Limb (tissue), 2 donors: ENCODE data around the gene OOEP.

Source experiments
- DNase-seq, 2 donors: peaks; one replicate each; pipeline ENCODE4 v3.0.0-alpha.2; 2016; ENCODE audit errors: extremely low spot score in 2 of 2

Gene OOEP

DNA sequence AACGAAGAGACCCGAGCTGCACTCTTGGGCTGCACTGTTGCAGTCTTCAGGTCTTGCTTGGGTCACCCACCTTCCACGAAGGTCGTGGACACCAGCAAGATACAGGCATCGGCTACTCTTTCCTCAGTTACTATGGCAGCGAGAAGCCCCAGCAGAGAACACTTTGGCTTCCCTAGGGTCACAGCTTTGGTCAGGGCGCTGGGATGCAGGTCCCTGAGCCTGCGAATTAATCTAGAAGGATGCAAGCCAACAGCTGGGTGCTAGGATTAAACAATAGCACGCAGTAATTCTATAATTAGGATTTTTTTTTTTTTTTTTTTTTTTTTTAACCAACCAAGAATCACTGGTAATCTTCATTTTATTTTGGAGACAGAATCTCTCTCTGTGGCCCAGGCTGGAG is 5.1 kb downstream of the OOEP start:
- no peak for DNase-seq

DNA sequence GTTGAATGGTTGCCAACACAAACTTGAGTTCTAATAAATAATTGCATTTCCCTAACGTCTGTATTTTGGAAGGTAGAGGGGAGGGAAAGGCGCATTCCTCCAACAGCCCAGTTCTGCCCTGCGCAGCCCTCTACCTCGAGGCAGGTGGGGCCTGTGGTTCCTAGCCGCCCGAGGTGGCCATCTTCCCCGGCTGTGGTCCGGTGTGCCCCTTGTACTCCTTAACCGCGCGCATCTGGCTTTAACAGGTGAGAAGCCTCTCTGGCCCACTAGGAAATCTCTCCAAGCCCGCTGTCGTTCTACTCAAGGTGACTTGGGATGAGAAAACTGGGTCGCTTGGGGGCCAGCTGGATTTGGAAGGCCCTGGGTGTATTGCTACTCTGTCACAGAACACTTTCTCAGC is 5.6 kb downstream of the OOEP start:
- DNase-seq = no peak

DNA sequence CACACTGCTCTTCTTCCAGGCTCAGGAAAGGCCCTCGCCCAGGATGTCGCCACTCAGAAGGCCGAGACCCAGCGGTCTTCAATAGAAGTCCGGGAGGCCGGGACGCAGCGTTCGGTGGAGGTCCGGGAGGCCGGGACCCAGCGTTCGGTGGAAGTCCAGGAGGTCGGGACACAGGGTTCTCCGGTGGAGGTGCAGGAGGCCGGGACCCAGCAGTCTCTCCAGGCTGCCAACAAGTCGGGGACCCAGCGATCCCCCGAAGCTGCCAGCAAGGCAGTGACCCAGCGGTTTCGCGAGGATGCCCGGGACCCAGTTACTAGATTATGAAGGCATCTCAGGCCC is 6.2 kb downstream of the OOEP start:
- no peak for DNase-seq

DNA sequence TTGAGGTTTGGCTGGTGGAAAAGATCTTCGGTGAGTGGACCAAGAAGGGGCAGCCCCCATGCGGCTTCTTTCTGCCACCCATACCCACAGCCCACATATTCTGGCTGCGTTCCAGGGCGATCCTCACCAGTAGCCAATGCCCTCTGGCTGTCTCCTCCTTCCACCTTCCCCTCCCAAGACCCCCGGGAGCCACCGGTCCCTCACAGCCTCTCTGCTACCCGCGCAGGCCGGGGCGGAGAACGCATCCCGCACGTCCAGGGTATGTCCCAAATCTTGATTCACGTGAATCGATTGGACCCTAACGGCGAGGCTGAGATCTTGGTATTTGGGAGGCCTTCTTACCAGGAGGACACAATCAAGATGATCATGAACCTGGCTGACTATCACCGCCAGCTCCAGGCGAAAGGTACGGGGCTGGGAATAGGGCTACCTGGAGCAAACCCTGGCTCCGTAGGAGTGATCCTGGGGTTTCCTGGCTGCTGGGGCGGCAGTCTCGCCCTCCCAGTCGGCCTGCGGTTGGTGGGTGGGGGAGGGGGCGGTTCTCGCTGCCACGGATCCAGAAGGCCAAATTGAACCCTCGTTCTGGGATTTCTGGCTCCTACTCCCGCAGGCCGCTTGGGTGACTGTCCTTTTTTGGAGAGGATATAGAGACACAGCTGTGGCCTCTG is 6.7 kb downstream of the OOEP start:
- DNase-seq = no peak

DNA sequence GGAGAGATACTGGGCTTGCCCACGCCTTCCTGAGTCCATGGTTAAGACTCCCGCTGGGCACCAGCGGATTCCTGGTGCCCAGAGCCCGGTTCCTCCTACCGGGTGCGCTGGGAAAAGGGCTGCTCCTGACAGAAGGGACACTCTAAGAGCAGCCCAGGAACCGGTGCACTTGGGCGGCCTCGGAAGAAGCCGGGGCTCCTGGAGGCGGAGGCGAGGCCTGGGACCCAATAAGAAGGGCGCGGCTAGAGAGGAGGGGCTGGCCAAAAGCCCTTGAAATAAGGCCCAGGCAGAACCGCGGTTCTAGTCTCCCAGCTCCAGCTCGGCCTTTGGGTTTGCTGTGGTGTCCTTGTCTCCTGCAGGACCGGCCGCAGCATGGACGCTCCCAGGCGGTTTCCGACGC is 7.3 kb downstream of the OOEP start, which contains the start of gene KHDC3L:
TSS of gene KHDC3L (plus strand) at position 301 of the 400 bp plus-strand sequence. CDS start at position 373, 72 bp downstream.
- DNase-seq = no peak

DNA sequence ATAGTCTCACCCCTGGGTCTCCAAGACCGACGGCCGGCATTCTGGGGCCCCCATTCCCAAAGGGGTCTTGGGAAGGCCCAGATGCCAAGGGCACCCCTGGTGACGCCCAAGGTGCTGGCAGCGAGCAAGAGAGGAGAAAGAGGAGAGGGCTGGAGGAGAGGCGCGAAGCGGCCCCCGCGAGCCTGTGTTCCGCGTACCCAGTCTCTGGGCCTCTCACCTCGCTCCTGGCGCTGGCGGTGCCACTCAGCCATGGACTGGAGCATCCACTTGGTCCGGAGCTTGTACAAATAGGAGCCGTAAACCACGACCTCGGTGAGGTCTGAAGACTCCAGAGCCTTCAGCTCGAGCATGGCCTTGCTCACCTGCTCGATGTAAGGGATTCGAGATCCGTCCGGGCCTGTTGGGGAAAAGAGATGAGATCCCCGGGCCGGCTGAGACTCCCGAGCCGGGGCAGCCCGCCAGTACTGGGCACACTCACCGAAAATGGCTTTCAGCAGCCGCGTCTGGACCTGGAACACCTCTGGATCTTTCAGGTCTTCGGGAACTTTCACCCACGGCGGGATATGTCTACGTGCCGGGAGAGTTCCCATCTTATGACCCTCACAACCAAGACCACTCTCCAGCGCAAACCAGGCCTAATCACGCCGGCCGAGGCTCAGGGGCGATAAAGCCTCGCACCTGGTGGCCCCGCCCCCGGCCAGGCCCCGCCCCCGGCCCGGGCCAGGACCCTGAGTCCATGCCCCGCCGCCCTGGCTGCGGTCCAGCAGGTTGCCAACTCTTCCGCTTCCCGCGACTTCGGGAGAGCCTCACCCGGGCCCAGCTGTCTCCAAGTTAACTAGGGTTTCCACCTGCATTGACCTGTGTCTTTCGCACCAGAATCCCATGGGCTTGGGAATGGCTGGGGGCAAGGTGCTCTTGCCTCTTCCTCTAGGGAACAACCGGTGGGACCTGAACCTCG is 15.8 kb downstream of the OOEP start, which contains the start of gene DPPA5:
TSS of gene DPPA5 (minus strand) at position 641 of the 958 bp plus-strand sequence. CDS start at position 590, 51 bp downstream.
- DNase-seq = no peak

DNA sequence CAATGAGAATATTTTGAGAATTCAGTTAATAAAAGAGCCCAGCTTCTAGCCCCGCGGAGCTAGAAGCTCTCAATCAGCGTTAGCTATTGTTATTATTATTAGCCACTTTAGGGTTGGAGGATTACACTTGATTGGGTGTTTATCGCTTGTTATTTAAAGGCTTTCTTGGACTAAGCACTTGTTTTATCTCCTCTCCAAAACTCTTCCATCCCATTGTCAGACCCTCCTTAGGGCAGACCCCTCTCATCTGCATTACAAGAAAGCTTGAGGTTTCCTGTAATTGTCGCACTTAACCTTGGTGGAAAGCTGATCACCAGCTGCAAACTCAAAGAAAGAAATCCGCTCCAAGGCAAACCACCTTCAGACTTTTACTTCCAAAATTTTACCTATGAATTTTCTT is 20.4 kb downstream of the OOEP start:
- DNase-seq = no peak

DNA sequence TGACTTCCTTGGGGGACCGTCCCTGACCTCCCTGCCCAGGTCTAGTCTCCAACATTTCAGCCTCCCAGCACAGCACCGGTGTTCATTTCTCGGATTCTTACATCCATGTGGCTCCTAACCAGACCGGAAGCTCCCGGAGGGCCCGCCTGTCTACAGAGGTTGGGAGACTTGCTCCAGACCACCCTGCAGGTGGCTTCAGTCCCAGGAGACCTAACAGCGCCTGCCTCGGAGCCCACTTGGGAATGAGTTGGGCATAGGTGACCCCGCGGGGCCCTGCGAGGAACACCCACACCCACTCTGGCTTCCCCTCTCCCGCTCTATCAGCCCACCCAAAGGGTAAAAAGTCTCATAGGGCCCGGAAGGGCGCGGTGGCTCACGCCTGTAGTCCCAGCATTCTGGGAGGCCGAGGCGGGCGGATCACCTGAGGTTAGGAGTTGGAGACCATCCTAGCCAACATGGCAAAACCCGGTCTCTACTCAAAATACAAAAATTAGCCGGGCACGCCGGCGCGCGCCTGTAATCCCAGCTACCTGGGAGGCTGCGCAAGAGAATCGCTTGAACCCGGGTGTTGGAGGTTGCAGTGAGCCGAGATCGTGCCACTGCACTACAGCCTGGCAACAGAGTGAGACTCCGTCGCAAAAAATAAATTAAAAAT is 21.0 kb downstream of the OOEP start:
- no peak for DNase-seq

DNA sequence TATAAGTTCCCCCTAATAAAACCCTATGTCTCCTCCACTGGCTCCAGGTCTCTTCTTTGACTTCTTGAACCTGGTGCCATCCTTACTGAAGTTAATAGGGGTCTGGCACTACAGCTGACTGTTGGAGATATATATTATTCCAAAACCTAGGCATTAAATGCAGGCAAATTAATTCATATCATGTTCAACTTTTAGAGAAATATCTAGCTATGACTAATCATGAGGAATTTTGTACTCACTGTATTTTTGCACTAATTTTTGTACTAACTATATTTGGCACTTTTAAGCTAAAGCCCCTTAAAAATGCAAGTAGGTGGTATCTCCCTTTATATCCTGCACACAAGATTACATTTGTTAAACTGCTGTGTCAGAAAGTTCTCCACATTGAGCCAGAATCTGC is 26.5 kb downstream of the OOEP start:
- DNase-seq = no peak

DNA sequence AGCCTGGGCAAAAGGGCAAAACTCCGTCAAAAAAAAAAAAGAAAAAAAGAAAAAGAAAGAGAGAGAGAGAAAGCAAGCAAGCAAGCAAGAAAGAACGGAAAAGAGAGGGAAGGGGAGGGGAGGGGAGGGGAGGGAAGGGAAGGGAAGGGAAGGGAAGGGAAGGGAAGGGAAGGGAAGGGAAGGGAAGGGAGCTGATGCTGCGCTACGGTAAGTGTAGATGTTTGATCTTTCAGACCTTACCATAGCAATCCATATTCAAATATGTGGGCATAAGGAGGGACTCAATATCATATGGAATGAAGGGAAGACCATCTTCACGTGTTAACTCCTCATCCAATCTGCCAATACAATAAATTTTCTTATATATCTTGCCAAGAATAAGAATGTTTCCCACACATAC is 27.5 kb downstream of the OOEP start:
- DNase-seq = no peak

DNA sequence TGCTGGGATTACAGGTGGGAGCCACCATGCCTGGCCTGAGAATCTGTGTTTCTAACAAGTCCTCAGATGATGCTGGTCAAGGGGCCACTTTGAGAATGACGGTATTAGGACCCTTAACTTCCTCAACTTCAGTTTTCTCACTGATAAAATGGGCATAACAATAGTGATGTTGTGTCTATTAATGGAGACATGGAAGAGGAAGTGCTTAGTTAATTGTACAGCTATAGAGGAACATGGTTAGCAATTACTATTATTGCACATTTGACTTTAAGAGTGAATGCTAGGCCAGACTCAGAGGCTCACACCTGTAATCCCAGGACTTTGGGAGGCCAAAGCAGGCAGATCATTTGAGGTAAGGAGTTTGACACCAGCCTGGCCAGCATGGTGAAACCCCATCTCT is 28.4 kb downstream of the OOEP start:
- DNase-seq = no peak

DNA sequence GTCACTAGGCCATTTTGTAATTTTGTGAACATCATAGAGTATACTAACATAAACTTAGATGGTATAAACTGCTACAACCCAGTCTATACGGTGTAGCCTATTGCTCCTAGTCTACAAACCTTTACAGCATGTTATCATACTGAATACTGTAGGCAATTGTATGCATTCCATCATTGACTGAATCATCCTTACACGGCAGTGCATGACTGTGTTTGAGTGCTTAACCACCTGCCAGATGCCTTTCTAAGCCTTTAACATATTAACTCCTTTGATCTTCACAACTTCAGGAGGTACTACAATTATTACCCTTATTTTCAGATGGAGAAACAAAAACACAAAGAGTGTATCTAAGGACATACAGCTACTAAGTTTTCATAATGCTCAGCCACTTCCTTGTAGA is 29.6 kb downstream of the OOEP start:
- DNase-seq = no peak

DNA sequence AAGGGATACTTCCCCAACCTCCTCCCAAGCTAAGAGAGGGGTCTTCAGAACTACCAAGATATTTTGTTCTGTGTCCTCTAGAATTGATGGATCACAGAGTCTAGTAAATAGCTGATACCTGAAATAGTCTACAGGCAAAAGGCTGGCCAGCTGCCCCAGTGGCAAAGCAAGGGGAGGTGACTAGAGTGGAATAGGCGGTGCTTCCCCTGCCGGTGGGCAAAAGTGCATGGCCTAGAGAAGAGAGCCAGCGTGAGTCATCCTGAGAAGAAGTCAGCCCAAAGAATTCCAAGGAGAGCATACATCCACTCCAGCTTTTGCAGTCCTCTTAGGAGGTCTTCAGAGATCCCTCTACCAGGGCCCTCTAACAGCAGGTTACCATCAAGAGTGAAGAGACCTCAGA is 30.4 kb downstream of the OOEP start:
- no peak for DNase-seq

DNA sequence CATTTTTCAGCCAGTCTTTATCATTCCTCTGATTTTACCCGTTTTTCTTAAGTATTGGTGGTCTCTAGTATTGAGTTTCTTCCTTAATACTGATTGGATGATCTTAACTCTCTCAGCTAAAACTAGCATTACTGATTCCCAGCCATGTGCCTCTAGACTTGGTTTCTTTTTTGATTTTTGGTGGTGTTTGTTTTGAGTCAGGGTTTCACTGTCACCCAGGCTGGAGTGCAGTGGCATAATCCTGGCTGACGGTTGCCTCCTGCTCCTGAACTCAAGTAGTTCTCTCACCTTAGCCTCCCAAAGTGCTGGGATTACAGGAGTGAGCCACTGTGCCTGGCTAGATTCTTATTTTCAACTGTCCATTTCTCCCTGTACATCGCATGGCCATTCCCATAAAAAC is 40.5 kb downstream of the OOEP start:
- no peak for DNase-seq

DNA sequence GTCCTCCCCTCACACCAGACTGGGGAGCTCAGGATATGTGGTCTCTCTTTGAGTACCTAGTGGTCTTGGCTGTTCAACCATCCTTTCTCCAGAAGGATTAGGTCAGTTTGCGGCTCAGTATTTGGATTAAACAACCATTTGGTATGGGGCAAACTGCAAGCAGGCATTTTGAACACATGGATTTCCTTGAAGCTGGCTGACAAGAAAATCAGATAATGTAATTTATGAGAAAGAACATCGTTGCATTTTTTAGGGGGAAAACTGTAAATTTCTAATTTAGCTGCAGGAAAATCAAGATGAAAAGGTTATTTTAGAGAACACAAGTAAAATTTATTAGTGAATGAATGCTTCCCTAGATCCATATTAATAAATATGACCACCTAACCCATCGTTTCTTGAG is 40.9 kb downstream of the OOEP start:
- DNase-seq = no peak

DNA sequence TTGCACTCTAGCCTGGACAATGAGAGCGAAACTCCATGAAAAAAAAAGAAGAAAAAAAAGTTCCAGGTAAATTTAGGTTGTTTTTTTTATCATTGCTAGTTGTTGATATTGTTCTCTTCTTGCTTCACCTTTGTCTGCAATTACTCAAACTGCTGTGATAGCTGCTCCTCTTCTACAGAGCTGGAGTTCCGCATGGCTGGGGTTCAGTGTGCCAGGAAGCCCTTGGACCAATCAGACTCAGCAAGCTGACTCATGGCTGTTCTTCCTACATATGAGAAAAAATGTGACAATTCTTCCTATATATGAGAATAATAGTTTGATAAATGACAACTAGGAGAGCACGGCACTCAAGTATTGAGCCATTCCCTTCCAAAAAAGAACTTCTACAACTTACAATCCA is 44.0 kb downstream of the OOEP start:
- no peak for DNase-seq

DNA sequence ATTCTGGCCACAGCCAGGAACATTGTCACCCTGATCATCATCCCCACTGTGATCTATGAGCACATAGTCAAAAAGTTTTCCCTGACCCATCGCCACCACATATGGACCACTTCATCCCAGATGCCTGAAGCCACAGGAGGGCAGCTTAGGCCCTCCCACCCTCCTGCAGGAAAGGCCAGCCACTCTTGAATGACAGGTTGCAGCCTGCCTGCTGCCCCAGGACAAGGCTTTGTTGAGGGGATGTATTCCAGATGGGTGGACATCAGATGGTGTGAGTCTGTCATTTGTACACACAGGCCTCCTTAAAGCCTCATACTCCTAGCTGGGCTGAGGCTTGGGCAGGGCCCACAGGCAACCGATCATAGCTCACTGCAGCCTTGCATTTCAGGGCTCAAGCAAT is 46.4 kb downstream of the OOEP start:
- no peak for DNase-seq
